K562 treated with DMSO at 1 percent for 12 hours (cell line): ENCODE results near the gene MMAA. TPM values are rescaled to one million over a fixed set of nuclear protein-coding genes. Genes with fewer than 3 reads are reported as not detected.

ENCODE experiments used
- total RNA-seq: library from RNA; unstranded; fragments of 300-600 nt; gene quantifications from 2 replicates; pipeline ENCODE4 v1.2.3, GENCODE V29; 2022; ENCODE audit not compliant: insufficient read depth

MMAA gene
- 0.75 TPM in 1 of 2 replicates, not detected in the other for total RNA-seq

GRCh38 chr4:145618932-145619638, at the start of gene MMAA:
Gene MMAA (plus strand): TSS chr4:145619385. CDS start chr4:145639140, 19,755 bp downstream.

GRCh38 chr4:145679991-145680455, 60.8 kb downstream of the MMAA start, which contains the start of gene C4orf51:
Gene C4orf51 (plus strand): TSS chr4:145680146. CDS start chr4:145680204, 58 bp downstream.

Other genes with a start within 250 kb of the MMAA start
- not detected in 2 replicates for gene SMAD1, start 137.5 kb upstream of the MMAA start, total RNA-seq
- gene C4orf51, start 60.8 kb downstream of the MMAA start, total RNA-seq = not detected in 2 replicates